ENCODE results near the gene LPAR5. TPM values are rescaled to one million over a fixed set of nuclear protein-coding genes. Genes with fewer than 3 reads are reported as not detected.

The LPAR5 gene
- total RNA-seq, 2 experiments from 2014 or later: 14.4 to 25.3 TPM

GRCh38 chr12:6630736-6631135 is 5.0 kb downstream of the LPAR5 start:
- intact Hi-C loops (cut with micrococcal nuclease; ENCODE audit: unreplicated experiment): no loop called here
- no peaks in the 10 kb centered on the region for H3K9me2 ChIP-seq (ENCODE audit: insufficient read depth, low read length)
- no peak for DNase-seq (ENCODE audit: low spot score)
- H4K20me1 ChIP-seq (ENCODE audit: insufficient read depth, low read length): no peaks in the 10 kb centered on the region
- H3K4me2 ChIP-seq (ENCODE audit: low read length): peak overlapping the region; percentile 94
- peak overlapping the region; percentile 68 for H3K4me3 ChIP-seq (ENCODE audit: low read depth, low read length, poor library complexity, severe bottlenecking)
- peaks cover 88% of the 10 kb centered on the region for H3K4me1 ChIP-seq (ENCODE audit: insufficient read depth, low read length, poor library complexity, severe bottlenecking)
- H3K27ac ChIP-seq (ENCODE audit: low read depth, low read length, poor library complexity, severe bottlenecking): peak overlapping the region; percentile 97
- TF ChIP-seq EZH2phosphoT487 (IDR thresholded peaks at IDR 0.05; ENCODE audit: borderline replicate concordance, low read depth, low read length): no peak
- no peak for TF ChIP-seq CTCF (conservative IDR thresholded peaks at IDR 0.05; ENCODE audit: low read length)
- peaks cover 50% of the 10 kb centered on the region; the same call in 1 of the 2 replicates for H3K79me2 ChIP-seq (ENCODE audit: insufficient read depth, low read depth, low read length)
- POLR2A ChIA-PET: interaction anchor here (0.5 to 1.9 kb wide), 7 partner anchors 10 to 319 kb away, joined by 3 to 7 read pairs (median 4); partner anchors contain the start of gene ACRBP
- CTCF ChIA-PET (ENCODE audit: unreplicated experiment): no interaction called here
- BruUV-seq (replicated peaks): no TSS peak
- no peaks in the 10 kb centered on the region for H3K9me3 ChIP-seq (ENCODE audit: low read length)
- H3K36me3 ChIP-seq (ENCODE audit: insufficient read depth, low read length): peaks cover 3% of the 10 kb centered on the region; the same call in 1 of the 2 replicates
- peak overlapping the region; percentile 13; the same call in 1 of the 2 replicates for H2AFZ ChIP-seq (ENCODE audit: low read length)

GRCh38 chr12:6627616-6628015 is 8.1 kb downstream of the LPAR5 start:
- intact Hi-C loops (cut with micrococcal nuclease; ENCODE audit: unreplicated experiment): loop anchor here (2.0 kb wide), 1 partner anchor 61 kb away; the partner anchor contains the start of gene ZNF384
- Histone ChIP-seq H3K9me2 (ENCODE audit: insufficient read depth, low read length) (no peaks in the 10 kb centered on the region), H4K20me1 (ENCODE audit: insufficient read depth, low read length) (no peaks in the 10 kb centered on the region), H3K4me2 (ENCODE audit: low read length) (peak overlapping the region; percentile 87), H3K79me2 (ENCODE audit: insufficient read depth, low read depth, low read length) (peaks cover 62% of the 10 kb centered on the region; the same call in 1 of the 2 replicates), H3K27ac (ENCODE audit: low read depth, low read length, poor library complexity, severe bottlenecking) (peak overlapping the region; percentile 86), H3K4me3 (ENCODE audit: low read depth, low read length, poor library complexity, severe bottlenecking) (peak overlapping the region; percentile 61), H3K9me3 (ENCODE audit: low read length) (no peaks in the 10 kb centered on the region), H3K4me1 (ENCODE audit: insufficient read depth, low read length, poor library complexity, severe bottlenecking) (peaks cover 79% of the 10 kb centered on the region), H3K36me3 (ENCODE audit: insufficient read depth, low read length) (peaks cover 17% of the 10 kb centered on the region; the same call in 1 of the 2 replicates), H2AFZ (ENCODE audit: low read length) (peak overlapping the region; percentile 3; the same call in 1 of the 2 replicates)
- DNase-seq (ENCODE audit: low spot score): peak; percentile 84
- BruUV-seq (replicated peaks): no TSS peak
- POLR2A ChIA-PET: interaction anchor here (0.6 to 1.7 kb wide), 16 partner anchors 8 to 1388 kb away, joined by 3 to 12 read pairs (median 4); partner anchors contain the start of genes GNB3, LPAR5, TAPBPL and ZNF384
- TF ChIP-seq CTCF (conservative IDR thresholded peaks at IDR 0.05; ENCODE audit: low read length) (no peak), EZH2phosphoT487 (IDR thresholded peaks at IDR 0.05; ENCODE audit: borderline replicate concordance, low read depth, low read length) (no peak)
- CTCF ChIA-PET (ENCODE audit: unreplicated experiment): interaction anchor here (0.6 to 0.7 kb wide), 3 partner anchors 21 to 413 kb away, joined by 4 to 6 read pairs (median 5); partner anchors contain the start of gene PTPN6
